Measurements from ENCODE around the gene EPAS1.

Gene EPAS1

DNA sequence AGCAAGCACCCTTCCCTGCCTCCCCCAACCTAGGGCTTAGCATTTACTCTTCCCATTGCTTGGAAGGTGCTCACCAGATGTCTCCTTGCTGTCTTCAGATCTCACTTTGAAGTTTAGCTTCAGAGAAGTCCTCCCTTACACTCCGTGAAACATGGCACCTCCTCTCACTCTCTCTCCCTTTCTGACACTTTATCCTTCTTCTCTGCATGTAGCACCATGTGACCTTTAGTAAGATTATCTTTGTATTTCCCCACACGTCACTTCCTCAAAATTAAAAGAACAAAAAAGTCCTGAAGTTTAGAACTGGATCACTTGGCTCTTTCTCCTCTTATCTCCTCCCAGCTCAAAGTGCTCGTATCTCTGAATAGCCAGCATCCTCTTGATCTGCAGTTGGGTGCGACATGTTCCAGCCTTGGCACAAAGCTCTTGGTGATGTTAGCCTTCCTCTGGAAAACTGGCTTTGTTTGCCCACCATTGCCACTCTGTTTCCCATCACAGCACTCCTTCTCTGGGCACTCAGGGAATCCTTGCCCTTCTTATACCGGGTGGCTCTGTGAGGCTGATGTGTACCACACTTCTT lies 40.6 kb upstream of the EPAS1 start:
- H3K27me3 ChIP-seq, result no peaks in the 10 kb centered on the region
- DNase-seq, result no peak
- H3K4me3 ChIP-seq, result no peak overlapping the region
- H3K4me1 ChIP-seq, result peaks cover 0 to 24% (median 2%) of the 10 kb centered on the region in 4 donors
- H3K9me3 ChIP-seq, result no peaks in the 10 kb centered on the region
- intact Hi-C loops (cut with DNase I; ENCODE audit: low total_unique reads), result no loop called here
- no peak for TF ChIP-seq CTCF (IDR thresholded peaks at IDR 0.05)
- H3K27ac ChIP-seq, result no peak overlapping the region
- H3K36me3 ChIP-seq, result no peaks in the 10 kb centered on the region

DNA sequence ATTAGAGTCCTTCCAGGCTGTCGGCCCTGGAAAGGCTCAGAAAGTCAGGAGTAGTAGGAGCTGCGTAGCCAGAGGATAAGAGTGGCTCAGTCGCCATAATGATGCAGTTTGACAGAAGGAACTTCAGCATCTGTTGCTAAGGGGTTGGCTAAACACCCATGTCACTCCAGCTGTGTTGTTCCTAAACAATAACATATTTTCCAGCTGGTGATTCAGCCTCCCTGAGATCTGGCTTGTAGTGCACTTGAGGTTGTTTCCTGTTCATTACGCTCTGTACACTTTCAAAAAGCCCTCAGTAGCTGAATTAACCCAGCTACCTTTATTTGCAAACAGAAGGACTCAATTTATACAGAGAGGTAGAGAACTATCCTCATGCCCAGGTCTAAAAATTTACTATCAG lies 39.7 kb upstream of the EPAS1 start:
- Histone ChIP-seq H3K4me3 (no peak overlapping the region), H3K36me3 (no peaks in the 10 kb centered on the region), H3K4me1 (peaks cover 0 to 22% (median 2%) of the 10 kb centered on the region in 4 donors), H3K9me3 (no peaks in the 10 kb centered on the region), H3K27ac (no peak overlapping the region), H3K27me3 (no peaks in the 10 kb centered on the region)
- intact Hi-C loops (cut with DNase I; ENCODE audit: low total_unique reads), result no loop called here
- DNase-seq, result no peak
- no peak for TF ChIP-seq CTCF (IDR thresholded peaks at IDR 0.05)

- H3K27ac ChIP-seq, result no peak overlapping the region
- H3K9me3 ChIP-seq, result no peaks in the 10 kb centered on the region
- H3K4me1 ChIP-seq, result peaks cover 0 to 17% (median 2%) of the 10 kb centered on the region in 4 donors
- no peak for TF ChIP-seq CTCF (IDR thresholded peaks at IDR 0.05)
- no peak overlapping the region for H3K4me3 ChIP-seq
- intact Hi-C loops (cut with DNase I; ENCODE audit: low total_unique reads), result no loop called here
- no peak for DNase-seq
- no peaks in the 10 kb centered on the region for H3K36me3 ChIP-seq
- H3K27me3 ChIP-seq, result no peaks in the 10 kb centered on the region
Observed at GRCh38 chr2:46257980-46258379, 39.2 kb upstream of the EPAS1 start.

GRCh38 chr2:46258937-46259776 lies 38.0 kb upstream of the EPAS1 start:
- no peak for TF ChIP-seq CTCF (IDR thresholded peaks at IDR 0.05)
- intact Hi-C loops (cut with DNase I; ENCODE audit: low total_unique reads), result no loop called here
- no peak overlapping the region for H3K4me3 ChIP-seq
- H3K9me3 ChIP-seq, result no peaks in the 10 kb centered on the region
- H3K36me3 ChIP-seq, result no peaks in the 10 kb centered on the region
- no peak overlapping the region for H3K27ac ChIP-seq
- peaks cover 0 to 13% (median 2%) of the 10 kb centered on the region in 4 donors for H3K4me1 ChIP-seq
- no peaks in the 10 kb centered on the region for H3K27me3 ChIP-seq
- no peak for DNase-seq

GRCh38 chr2:46259777-46260168 lies 37.4 kb upstream of the EPAS1 start:
- Histone ChIP-seq H3K4me1 (peaks cover 0 to 13% (median 2%) of the 10 kb centered on the region in 4 donors), H3K4me3 (no peak overlapping the region), H3K27ac (no peak overlapping the region), H3K27me3 (no peaks in the 10 kb centered on the region), H3K36me3 (no peaks in the 10 kb centered on the region), H3K9me3 (no peaks in the 10 kb centered on the region)
- intact Hi-C loops (cut with DNase I; ENCODE audit: low total_unique reads), result no loop called here
- no peak for TF ChIP-seq CTCF (IDR thresholded peaks at IDR 0.05)
- no peak for DNase-seq

All from tibial artery (tissue), 4 donors.